ENCODE results near the gene FMN1.

FMN1 gene

GRCh38 chr15:32830241-32830640 lies 364.3 kb downstream of the FMN1 start:
- no peak overlapping the region for H2AFZ ChIP-seq (ENCODE audit: insufficient read depth, low read length, poor library complexity)
- H3K79me1 ChIP-seq (ENCODE audit: low read length): peaks cover 2% of the 10 kb centered on the region
- H3K9ac ChIP-seq (ENCODE audit: low read length): no peak overlapping the region
- H3K14ac ChIP-seq (ENCODE audit: low read length): no peak overlapping the region
- no peaks in the 10 kb centered on the region for H3K36me3 ChIP-seq (ENCODE audit: control insufficient read depth in 1 of 2, insufficient read depth in 2 of 2, low read length in 2 of 2)
- no peak overlapping the region for H3K4me2 ChIP-seq (ENCODE audit: low read length)
- H2BK5ac ChIP-seq (ENCODE audit: low read depth, low read length, poor library complexity): no peak overlapping the region
- peaks cover under 1 to 2% of the 10 kb centered on the region in 2 experiments for H3K4me1 ChIP-seq (ENCODE audit: control insufficient read depth in 1 of 2, insufficient read depth in 2 of 2, low read length in 2 of 2)
- H4K8ac ChIP-seq (ENCODE audit: low read depth, low read length): no peak overlapping the region
- no peak overlapping the region for H3K4me3 ChIP-seq (ENCODE audit: low read depth, low read length)
- DNase-seq: no peak
- H3K18ac ChIP-seq (ENCODE audit: low read length): no peak overlapping the region
- H4K12ac ChIP-seq (ENCODE audit: low read depth, low read length): no peak overlapping the region
- no peak overlapping the region for H2AK5ac ChIP-seq (ENCODE audit: low read length)
- no peaks in the 10 kb centered on the region for H3K9me3 ChIP-seq (ENCODE audit: insufficient read depth, low read depth, low read length)
- H3K79me2 ChIP-seq (ENCODE audit: control insufficient read depth, insufficient read depth, low read length, poor library complexity): no peaks in the 10 kb centered on the region
- no CpG with 5 or more reads among the region's 1 CpG for WGBS (ENCODE audit: extremely low coverage, insufficient coverage, insufficient read length)
- no peak overlapping the region for H2BK120ac ChIP-seq (ENCODE audit: insufficient read depth, low read length, poor library complexity)
- H3K23ac ChIP-seq (ENCODE audit: low read length): no peak overlapping the region
- no peak overlapping the region for H3K4ac ChIP-seq (ENCODE audit: low read depth, low read length)
- no peaks in the 10 kb centered on the region for H3K27me3 ChIP-seq (ENCODE audit: insufficient read depth, low read length)
- no peak overlapping the region for H2BK12ac ChIP-seq (ENCODE audit: low read length)
- H3K27ac ChIP-seq (ENCODE audit: low read depth, low read length): no peak overlapping the region
- H4K91ac ChIP-seq (ENCODE audit: low read depth, low read length): no peak overlapping the region

GRCh38 chr15:32829436-32829835 lies 365.1 kb downstream of the FMN1 start:
- H3K9me3 ChIP-seq (ENCODE audit: insufficient read depth, low read depth, low read length): no peaks in the 10 kb centered on the region
- no peak overlapping the region for H2BK5ac ChIP-seq (ENCODE audit: low read depth, low read length, poor library complexity)
- no peak overlapping the region for H3K18ac ChIP-seq (ENCODE audit: low read length)
- no peaks in the 10 kb centered on the region for H3K36me3 ChIP-seq (ENCODE audit: control insufficient read depth in 1 of 2, insufficient read depth in 2 of 2, low read length in 2 of 2)
- WGBS (ENCODE audit: extremely low coverage, insufficient coverage, insufficient read length): no CpG with 5 or more reads among the region's 2 CpGs
- no peak overlapping the region for H2AFZ ChIP-seq (ENCODE audit: insufficient read depth, low read length, poor library complexity)
- H3K27me3 ChIP-seq (ENCODE audit: insufficient read depth, low read length): no peaks in the 10 kb centered on the region
- no peak overlapping the region for H4K12ac ChIP-seq (ENCODE audit: low read depth, low read length)
- no peak overlapping the region for H3K4me2 ChIP-seq (ENCODE audit: low read length)
- H2AK5ac ChIP-seq (ENCODE audit: low read length): no peak overlapping the region
- no peak overlapping the region for H2BK12ac ChIP-seq (ENCODE audit: low read length)
- peaks cover 5% of the 10 kb centered on the region for H3K79me1 ChIP-seq (ENCODE audit: low read length)
- H3K4me1 ChIP-seq (ENCODE audit: control insufficient read depth in 1 of 2, insufficient read depth in 2 of 2, low read length in 2 of 2): peaks cover 2 to 5% of the 10 kb centered on the region in 2 experiments
- H3K14ac ChIP-seq (ENCODE audit: low read length): no peak overlapping the region
- no peak overlapping the region for H3K23ac ChIP-seq (ENCODE audit: low read length)
- H3K79me2 ChIP-seq (ENCODE audit: control insufficient read depth, insufficient read depth, low read length, poor library complexity): no peaks in the 10 kb centered on the region
- H3K27ac ChIP-seq (ENCODE audit: low read depth, low read length): no peak overlapping the region
- no peak overlapping the region for H4K91ac ChIP-seq (ENCODE audit: low read depth, low read length)
- H3K4ac ChIP-seq (ENCODE audit: low read depth, low read length): no peak overlapping the region
- H4K8ac ChIP-seq (ENCODE audit: low read depth, low read length): no peak overlapping the region
- H3K9ac ChIP-seq (ENCODE audit: low read length): no peak overlapping the region
- DNase-seq: no peak
- H2BK120ac ChIP-seq (ENCODE audit: insufficient read depth, low read length, poor library complexity): no peak overlapping the region
- no peak overlapping the region for H3K4me3 ChIP-seq (ENCODE audit: low read depth, low read length)

GRCh38 chr15:32828507-32829186 lies 365.9 kb downstream of the FMN1 start:
- H3K23ac ChIP-seq (ENCODE audit: low read length): no peak overlapping the region
- peaks cover 6% of the 10 kb centered on the region for H3K79me1 ChIP-seq (ENCODE audit: low read length)
- H2AK5ac ChIP-seq (ENCODE audit: low read length): no peak overlapping the region
- H3K79me2 ChIP-seq (ENCODE audit: control insufficient read depth, insufficient read depth, low read length, poor library complexity): no peaks in the 10 kb centered on the region
- H3K27ac ChIP-seq (ENCODE audit: low read depth, low read length): no peak overlapping the region
- no peak overlapping the region for H4K12ac ChIP-seq (ENCODE audit: low read depth, low read length)
- H3K18ac ChIP-seq (ENCODE audit: low read length): no peak overlapping the region
- no peak overlapping the region for H3K14ac ChIP-seq (ENCODE audit: low read length)
- no peak overlapping the region for H4K8ac ChIP-seq (ENCODE audit: low read depth, low read length)
- no peak overlapping the region for H4K91ac ChIP-seq (ENCODE audit: low read depth, low read length)
- no peak overlapping the region for H2BK5ac ChIP-seq (ENCODE audit: low read depth, low read length, poor library complexity)
- no peak overlapping the region for H3K4me2 ChIP-seq (ENCODE audit: low read length)
- H3K9me3 ChIP-seq (ENCODE audit: insufficient read depth, low read depth, low read length): no peaks in the 10 kb centered on the region
- no CpG with 5 or more reads among the region's 6 CpGs for whole genome bisulfite sequencing (ENCODE audit: extremely low coverage, insufficient coverage, insufficient read length)
- no peak overlapping the region for H2AFZ ChIP-seq (ENCODE audit: insufficient read depth, low read length, poor library complexity)
- H3K36me3 ChIP-seq (ENCODE audit: control insufficient read depth in 1 of 2, insufficient read depth in 2 of 2, low read length in 2 of 2): no peaks in the 10 kb centered on the region
- no peak overlapping the region for H2BK120ac ChIP-seq (ENCODE audit: insufficient read depth, low read length, poor library complexity)
- H3K9ac ChIP-seq (ENCODE audit: low read length): no peak overlapping the region
- H3K4me3 ChIP-seq (ENCODE audit: low read depth, low read length): no peak overlapping the region
- no peak overlapping the region for H2BK12ac ChIP-seq (ENCODE audit: low read length)
- no peaks in the 10 kb centered on the region for H3K27me3 ChIP-seq (ENCODE audit: insufficient read depth, low read length)
- no peak overlapping the region for H3K4ac ChIP-seq (ENCODE audit: low read depth, low read length)
- H3K4me1 ChIP-seq (ENCODE audit: control insufficient read depth in 1 of 2, insufficient read depth in 2 of 2, low read length in 2 of 2): peaks cover 2 to 7% of the 10 kb centered on the region in 2 experiments
- DNase-seq: no peak

GRCh38 chr15:32826685-32827084 lies 367.8 kb downstream of the FMN1 start:
- Histone ChIP-seq H3K9me3 (ENCODE audit: insufficient read depth, low read depth, low read length) (no peaks in the 10 kb centered on the region), H3K79me2 (ENCODE audit: control insufficient read depth, insufficient read depth, low read length, poor library complexity) (no peaks in the 10 kb centered on the region), H3K4ac (ENCODE audit: low read depth, low read length) (no peak overlapping the region), H3K9ac (ENCODE audit: low read length) (no peak overlapping the region), H4K12ac (ENCODE audit: low read depth, low read length) (no peak overlapping the region), H2BK120ac (ENCODE audit: insufficient read depth, low read length, poor library complexity) (no peak overlapping the region), H3K27ac (ENCODE audit: low read depth, low read length) (no peak overlapping the region), H3K14ac (ENCODE audit: low read length) (no peak overlapping the region), H3K23ac (ENCODE audit: low read length) (no peak overlapping the region), H3K27me3 (ENCODE audit: insufficient read depth, low read length) (no peaks in the 10 kb centered on the region), H2AK5ac (ENCODE audit: low read length) (no peak overlapping the region), H4K91ac (ENCODE audit: low read depth, low read length) (no peak overlapping the region), H3K18ac (ENCODE audit: low read length) (no peak overlapping the region), H3K4me3 (ENCODE audit: low read depth, low read length) (no peak overlapping the region), H3K36me3 (ENCODE audit: control insufficient read depth in 1 of 2, insufficient read depth in 2 of 2, low read length in 2 of 2) (no peaks in the 10 kb centered on the region), H3K4me1 (ENCODE audit: control insufficient read depth in 1 of 2, insufficient read depth in 2 of 2, low read length in 2 of 2) (peaks cover 2 to 7% of the 10 kb centered on the region in 2 experiments), H2BK5ac (ENCODE audit: low read depth, low read length, poor library complexity) (no peak overlapping the region), H2AFZ (ENCODE audit: insufficient read depth, low read length, poor library complexity) (no peak overlapping the region), H3K79me1 (ENCODE audit: low read length) (peaks cover 6% of the 10 kb centered on the region), H3K4me2 (ENCODE audit: low read length) (no peak overlapping the region), H4K8ac (ENCODE audit: low read depth, low read length) (no peak overlapping the region), H2BK12ac (ENCODE audit: low read length) (no peak overlapping the region)
- WGBS (ENCODE audit: extremely low coverage, insufficient coverage, insufficient read length): no CpG with 5 or more reads among the region's 5 CpGs
- no peak for DNase-seq
